Vagina (tissue), 2 donors: ENCODE measurements around the gene EMSY.
"Not testable (repeated sequence)": the region's sequence is repeated elsewhere in the genome, so short reads cannot be mapped to it uniquely, and the experiment has no call there.

Source experiments
- CTCF ChIP-seq, 3 experiments: fragments of 450-650 bp in 2 of 3; fragments of 200-600 bp in 1 of 3; sonication (generic) in 1 of 3; IDR thresholded peaks; one replicate each; pipeline ENCODE4 v1.5.1; 2017 to 2019; ENCODE audit warnings: antibody characterized with exemption in 3 of 3, mild to moderate bottlenecking in 2 of 3, moderate library complexity in 2 of 3
- POLR2A ChIP-seq, 2 donors: fragments of 450-650 bp; IDR thresholded peaks; one replicate each; pipeline ENCODE4 v1.6.1; 2017; ENCODE audit warnings: antibody characterized with exemption in 2 of 2, mild to moderate bottlenecking in 2 of 2, moderate library complexity in 2 of 2

GRCh38 chr11:76572181-76572875 is 127.5 kb downstream of the EMSY start:
- not testable (repeated sequence) for TF ChIP-seq CTCF, POLR2A (IDR thresholded peaks at IDR 0.05)
